ENCODE results near the gene JPT1. TPM values are rescaled to one million over a fixed set of nuclear protein-coding genes. Genes with fewer than 3 reads are reported as not detected.

JPT1 gene
- total RNA-seq, 4 donors from 2014 or later: 18.8 to 45.9 (median 31.7) TPM

GRCh38 chr17:75111777-75112335 is 42.5 kb downstream of the JPT1 start:
- TF ChIP-seq, protein P1, sequence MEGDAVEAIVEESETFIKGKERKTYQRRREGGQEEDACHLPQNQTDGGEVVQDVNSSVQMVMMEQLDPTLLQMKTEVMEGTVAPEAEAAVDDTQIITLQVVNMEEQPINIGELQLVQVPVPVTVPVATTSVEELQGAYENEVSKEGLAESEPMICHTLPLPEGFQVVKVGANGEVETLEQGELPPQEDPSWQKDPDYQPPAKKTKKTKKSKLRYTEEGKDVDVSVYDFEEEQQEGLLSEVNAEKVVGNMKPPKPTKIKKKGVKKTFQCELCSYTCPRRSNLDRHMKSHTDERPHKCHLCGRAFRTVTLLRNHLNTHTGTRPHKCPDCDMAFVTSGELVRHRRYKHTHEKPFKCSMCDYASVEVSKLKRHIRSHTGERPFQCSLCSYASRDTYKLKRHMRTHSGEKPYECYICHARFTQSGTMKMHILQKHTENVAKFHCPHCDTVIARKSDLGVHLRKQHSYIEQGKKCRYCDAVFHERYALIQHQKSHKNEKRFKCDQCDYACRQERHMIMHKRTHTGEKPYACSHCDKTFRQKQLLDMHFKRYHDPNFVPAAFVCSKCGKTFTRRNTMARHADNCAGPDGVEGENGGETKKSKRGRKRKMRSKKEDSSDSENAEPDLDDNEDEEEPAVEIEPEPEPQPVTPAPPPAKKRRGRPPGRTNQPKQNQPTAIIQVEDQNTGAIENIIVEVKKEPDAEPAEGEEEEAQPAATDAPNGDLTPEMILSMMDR (IDR thresholded peaks at IDR 0.05): no peak
- ATAC-seq (ENCODE audit: low FRiP score) (no peak), DNase-seq (ENCODE audit: low spot score) (no peak)

DNA sequence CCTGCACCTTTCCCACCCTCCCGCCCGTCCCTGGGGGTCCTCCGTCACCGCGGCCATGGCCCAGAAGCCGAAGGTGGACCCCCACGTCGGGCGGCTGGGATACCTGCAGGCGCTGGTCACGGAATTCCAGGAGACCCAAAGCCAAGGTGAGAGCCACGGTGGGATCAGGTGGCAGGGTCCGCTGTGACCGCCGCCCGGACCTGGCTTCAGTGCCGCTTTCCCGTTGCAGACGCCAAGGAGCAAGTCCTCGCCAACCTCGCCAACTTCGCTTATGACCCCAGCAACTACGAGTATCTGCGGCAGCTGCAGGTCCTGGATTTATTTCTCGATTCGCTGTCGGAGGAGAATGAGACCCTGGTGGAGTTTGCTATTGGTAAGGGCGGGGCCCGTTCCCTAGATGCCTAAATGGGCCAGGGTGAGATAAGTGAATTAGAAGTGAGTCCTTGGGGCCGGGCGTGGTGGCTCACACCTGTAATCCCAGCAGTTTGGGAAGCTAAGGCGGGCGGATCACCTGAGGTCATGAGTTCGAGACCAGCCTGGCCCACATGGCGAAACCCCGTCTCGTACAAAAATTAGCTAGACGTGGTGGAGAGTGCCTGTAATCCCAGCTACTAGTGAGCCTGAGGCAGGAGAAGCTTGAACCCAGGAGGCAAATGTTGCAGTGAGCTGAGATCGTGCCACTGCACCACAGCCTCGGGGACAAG is 43.9 kb downstream of the JPT1 start:
- no peak for ATAC-seq (ENCODE audit: low FRiP score)
- DNase-seq (ENCODE audit: low spot score): no peak
- TF ChIP-seq, protein P1 (IDR thresholded peaks at IDR 0.05): no peak

GRCh38 chr17:75109407-75110233 is 44.7 kb downstream of the JPT1 start, which contains the start of gene ARMC7:
Gene ARMC7 (plus strand): TSS chr17:75109969. CDS start chr17:75110289, 320 bp downstream.
- DNase-seq (ENCODE audit: low spot score) (peak; percentile 41), ATAC-seq (ENCODE audit: low FRiP score) (peak; percentile 78)
- TF ChIP-seq, protein P1 (IDR thresholded peaks at IDR 0.05): no peak

GRCh38 chr17:75109046-75109406 is 45.3 kb downstream of the JPT1 start:
- ATAC-seq (ENCODE audit: low FRiP score) (no peak), DNase-seq (ENCODE audit: low spot score) (no peak)
- TF ChIP-seq, protein P1 (IDR thresholded peaks at IDR 0.05): no peak

DNA sequence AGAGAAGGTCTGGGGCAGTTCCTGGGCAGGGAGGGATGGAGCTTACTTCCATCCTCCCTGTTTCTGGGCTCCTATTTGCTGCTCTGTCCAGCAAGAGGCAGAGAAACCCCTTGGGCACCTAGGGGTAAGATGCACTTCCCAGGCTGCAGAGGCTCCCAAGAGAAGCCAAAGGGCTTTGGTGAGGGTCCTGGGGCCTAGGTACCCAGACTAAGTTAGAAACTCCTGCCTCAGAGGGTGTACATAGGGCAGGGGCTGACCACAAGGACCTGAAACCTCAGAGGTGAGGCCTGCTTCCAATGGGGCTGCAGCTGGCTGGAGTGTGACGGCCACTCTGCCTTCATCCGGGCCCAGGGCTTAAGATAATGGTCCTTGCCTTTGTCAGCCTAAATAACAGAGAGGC is 46.1 kb downstream of the JPT1 start:
- DNase-seq (ENCODE audit: low spot score) (no peak), ATAC-seq (ENCODE audit: low FRiP score) (no peak)
- TF ChIP-seq, protein P1 (IDR thresholded peaks at IDR 0.05): no peak

- TF ChIP-seq, protein P1 (IDR thresholded peaks at IDR 0.05): no peak
- ATAC-seq (ENCODE audit: low FRiP score) (peak; percentile 68), DNase-seq (ENCODE audit: low spot score) (no peak)
Measured at GRCh38 chr17:75105126-75106080, 48.9 kb downstream of the JPT1 start.
